GM18517 (cell line): ENCODE measurements around the gene SLC35E4.
"Not testable (repeated sequence)": the region's sequence is repeated elsewhere in the genome, so short reads cannot be mapped to it uniquely, and the experiment has no call there.

Source experiments
- ATAC-seq: cut with Tn5 transposase; IDR thresholded peaks from one replicate; pipeline ENCODE4 v1.9.1; 2021; ENCODE audit warnings: mild to moderate bottlenecking, moderate library complexity; ENCODE audit not compliant: unreplicated experiment

The SLC35E4 gene

DNA sequence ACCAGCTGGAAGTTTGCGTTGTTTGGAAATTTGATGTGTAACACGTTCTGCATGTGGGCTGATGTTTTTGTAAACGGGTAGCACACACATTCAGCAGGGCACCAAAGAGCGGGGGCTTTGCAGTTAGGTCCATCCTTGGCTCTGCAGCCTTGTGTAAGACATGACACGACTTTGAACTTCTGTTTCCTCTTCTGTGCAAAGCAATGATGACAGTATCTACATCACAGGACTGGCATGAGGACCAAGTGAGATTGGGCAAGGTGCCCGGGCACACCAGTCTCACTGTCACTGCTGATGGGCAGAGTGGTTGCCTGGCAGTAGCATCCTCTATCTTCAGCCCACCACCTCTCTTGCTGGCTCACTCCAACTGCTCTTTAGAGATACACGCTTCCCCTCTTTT lies 25.3 kb upstream of the SLC35E4 start:
- no peak for ATAC-seq

DNA sequence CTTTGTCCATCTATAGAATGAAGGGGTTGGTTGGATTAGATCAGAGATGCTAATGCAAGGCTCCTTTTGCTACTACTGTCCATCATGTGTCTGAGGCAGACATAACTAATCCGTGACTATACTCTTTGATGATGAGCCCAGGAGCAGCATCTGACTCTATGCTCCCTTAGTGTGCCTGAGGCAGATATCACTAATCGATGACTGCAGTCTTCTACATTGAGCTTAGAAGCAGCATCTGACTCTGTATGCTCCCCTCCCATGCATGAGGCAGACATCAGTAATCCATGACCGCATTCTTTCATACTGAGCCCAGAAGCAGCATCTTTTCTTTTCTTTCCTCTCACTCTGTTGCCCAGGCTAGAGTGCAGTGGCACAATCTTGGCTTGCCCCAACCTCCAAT lies 24.4 kb upstream of the SLC35E4 start:
- ATAC-seq: no peak

DNA sequence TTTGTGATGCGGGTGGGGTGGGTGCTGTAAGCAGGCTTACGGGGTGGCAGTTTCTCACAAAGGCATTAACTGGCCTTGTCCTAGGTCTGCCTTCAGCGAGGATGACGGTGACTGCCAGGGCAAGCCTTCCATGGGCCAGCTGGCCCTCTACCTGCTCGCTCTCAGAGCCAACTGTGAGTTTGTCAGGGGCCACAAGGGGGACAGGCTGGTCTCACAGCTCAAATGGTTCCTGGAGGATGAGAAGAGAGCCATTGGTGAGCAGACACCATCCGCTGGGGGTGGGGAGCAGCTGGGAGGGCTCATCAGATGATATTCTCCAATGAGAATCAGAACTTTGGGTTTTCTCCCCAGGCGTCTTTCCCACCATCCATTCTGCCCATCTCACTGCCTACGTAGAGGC lies 22.8 kb upstream of the SLC35E4 start:
- ATAC-seq: no peak

DNA sequence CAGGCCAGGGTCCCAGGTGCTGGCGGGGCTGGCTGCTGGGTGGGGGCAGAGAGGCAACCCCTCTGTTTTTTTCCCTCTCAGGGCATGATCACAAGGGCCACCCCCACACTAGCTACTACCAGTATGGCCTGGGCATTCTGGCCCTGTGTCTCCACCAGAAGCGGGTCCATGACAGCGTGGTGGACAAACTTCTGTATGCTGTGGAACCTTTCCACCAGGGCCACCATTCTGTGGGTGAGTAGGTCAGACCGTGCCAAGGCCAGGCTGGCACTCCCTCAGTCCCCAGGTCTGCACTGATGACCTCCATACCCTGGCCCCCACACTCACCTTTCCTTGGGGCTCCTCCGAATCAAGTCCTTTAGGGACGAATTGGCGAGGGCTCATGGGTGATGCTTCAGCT lies 21.3 kb upstream of the SLC35E4 start:
- ATAC-seq: no peak

DNA sequence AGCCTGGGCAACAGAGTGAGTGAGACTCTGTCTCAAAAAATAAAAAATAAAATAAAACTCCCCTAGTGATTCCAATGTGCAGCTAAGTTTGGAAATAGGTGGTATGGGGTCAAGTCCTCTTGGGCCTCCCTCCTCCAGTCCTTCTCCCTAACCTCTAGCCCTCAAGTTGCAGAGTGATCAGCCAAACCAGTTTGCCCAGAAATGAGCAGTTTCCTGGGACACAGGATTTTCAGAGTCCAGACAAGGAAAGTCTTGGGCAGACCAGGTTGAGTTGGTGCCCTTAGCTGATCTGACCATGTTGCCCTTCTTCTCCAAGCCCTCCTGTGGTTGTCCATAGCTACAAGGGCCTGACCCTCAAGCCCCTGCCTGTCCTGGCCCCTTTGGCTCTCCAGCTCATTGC lies 20.7 kb upstream of the SLC35E4 start:
- no peak for ATAC-seq

DNA sequence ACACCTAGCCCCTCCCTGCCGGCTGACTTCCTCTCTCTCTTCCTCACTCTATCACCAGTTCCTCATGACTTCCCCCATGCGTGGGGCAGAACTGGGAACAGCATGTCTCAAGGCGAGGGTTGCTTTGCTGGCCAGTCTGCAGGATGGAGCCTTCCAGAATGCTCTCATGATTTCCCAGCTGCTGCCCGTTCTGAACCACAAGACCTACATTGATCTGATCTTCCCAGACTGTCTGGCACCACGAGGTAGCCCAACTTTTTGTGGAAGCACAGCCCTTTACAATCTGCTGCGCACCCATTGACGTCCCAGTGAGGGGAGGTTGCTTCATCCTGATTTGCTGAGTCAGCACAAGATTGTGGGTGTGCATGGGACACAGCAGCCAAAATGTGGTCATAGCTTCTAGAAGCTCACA lies 20.0 kb upstream of the SLC35E4 start:
- ATAC-seq: no peak

DNA sequence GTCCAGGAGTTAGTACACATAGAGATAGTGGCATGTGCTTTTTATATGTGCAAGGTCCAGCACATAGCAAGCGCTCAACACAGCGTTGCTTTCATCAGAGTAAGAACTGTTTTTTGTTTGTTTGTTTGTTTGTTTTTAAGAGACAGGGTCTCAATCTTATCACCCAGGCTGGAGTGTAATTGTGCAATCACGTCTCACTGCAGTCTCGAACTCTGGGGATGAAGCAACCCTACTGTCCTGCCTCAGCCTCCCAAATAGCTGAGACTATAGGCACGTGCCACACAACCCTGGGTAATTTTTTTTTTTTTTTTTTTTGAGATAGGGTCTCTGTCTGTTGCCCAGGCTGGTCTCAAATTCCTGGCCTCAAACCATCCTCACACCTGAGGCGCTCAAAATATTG lies 17.8 kb upstream of the SLC35E4 start:
- no peak for ATAC-seq

DNA sequence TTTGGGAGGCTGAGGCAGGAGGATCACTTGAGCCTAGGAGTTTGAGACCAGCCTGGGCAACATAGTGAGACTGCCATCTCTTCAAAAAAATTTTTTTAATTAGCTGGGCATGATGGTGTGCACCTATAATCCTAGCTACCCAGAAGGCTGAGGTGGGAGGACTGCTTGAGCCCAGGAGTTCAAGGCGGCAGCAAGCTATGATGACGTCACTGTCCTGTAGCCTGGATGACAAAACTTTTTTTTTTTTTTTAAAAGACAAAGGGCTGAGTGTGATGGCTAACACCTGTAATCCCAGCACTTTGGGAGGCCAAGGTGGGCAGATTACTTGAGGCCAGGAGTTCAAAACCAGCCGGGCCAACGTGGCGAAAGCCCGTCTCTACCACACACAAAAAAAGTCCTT lies 15.7 kb upstream of the SLC35E4 start:
- not testable (repeated sequence) for ATAC-seq

DNA sequence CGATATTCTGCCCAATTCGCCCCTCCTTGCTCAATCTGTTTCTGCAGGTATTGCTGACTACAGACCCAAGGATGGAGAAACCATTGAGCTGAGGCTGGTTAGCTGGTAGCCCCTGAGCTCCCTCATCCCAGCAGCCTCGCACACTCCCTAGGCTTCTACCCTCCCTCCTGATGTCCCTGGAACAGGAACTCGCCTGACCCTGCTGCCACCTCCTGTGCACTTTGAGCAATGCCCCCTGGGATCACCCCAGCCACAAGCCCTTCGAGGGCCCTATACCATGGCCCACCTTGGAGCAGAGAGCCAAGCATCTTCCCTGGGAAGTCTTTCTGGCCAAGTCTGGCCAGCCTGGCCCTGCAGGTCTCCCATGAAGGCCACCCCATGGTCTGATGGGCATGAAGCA lies 9.2 kb upstream of the SLC35E4 start:
- ATAC-seq: no peak

DNA sequence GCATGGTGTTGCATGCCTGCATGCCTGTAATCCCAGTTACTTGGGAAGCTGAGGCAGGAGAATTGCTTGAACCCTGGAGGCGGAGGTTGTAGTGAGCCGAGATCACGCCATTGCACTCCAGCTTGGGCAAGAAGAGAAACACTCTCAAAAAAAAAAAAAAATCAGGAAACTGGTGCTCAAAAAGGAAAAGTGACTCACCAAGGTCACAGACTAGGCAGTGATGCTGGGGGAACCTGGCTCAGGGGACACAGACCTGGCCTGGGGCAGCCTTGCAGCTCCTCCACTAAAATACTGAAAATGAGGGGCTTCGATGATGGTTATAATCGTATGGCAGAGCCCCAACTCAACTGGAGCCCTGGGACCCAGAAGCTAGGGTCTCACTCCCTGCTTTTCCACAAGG lies 8.1 kb upstream of the SLC35E4 start:
- no peak for ATAC-seq

DNA sequence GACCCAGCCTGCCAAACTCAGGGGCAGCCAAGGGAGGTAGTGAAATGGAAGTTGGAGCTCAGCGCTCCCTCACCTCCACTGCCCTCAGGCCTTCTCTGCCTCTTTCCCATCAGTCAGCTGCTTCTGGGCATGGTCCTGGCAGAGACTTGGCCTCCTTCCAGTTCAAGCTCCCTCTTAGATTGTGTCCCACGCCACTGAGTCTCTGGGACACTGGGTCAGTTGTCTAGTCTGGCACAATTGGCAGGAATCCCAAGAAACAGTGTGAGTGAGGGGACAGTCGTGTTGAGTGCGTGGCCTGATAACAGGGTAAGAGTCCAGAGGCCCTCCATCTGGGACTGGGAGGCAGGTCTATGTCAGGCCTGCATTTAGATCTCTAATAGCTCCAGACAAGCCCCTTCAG lies 7.1 kb upstream of the SLC35E4 start:
- no peak for ATAC-seq

DNA sequence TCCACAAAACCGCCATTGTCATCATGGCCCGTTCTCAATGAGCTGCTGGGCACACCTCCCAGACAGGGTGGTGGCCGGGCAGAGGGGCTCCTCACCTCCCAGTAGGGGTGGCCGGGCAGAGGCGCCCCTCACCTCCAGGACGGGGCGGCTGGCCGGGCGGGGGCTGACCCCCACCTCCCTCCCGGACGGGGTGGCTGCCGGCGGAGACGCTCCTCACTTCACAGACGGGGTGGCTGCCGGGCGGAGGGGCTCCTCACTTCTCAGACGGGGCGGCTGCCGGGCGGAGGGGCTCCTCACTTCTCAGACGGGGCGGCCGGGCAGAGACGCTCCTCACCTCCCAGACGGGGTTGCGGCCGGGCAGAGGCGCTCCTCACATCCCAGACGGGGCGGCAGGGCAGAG lies 4.1 kb upstream of the SLC35E4 start:
- ATAC-seq: not testable (repeated sequence)

DNA sequence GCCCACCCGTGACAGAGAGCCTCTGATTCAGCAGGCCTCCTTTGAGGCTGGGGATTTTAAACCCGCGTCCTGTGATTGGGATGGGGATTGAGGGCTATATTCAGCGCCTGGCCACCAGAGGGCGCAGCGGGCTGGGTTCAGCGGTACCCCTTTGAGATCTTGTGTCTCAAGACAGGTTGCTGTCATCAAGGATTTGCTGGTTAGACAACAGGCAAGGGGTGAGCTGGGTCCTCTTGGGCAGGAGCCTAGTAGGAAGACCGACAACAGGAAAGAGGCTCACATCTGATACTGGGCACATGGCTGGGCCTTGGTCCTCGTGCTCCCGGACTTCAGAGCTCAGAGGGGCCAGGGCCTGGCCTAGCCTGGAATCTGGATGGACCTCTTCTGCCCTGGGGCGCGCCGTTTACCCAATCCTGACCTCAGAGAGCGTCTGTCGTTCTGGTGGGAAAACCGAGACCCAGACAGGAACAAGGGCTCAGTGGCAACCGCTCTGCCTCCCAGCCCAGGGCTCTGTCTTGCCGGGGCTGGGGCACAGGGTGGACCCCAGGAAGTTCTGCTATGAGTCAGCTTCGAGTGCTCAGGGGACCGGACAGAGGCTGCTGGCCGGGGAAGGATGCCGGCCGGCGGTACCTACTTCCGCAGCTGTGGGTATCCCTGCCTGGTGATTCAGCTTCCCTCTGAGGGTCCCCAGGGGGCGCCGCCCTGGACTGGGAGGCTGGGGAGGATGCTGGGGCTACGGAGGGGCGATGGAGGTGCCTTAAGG lies 929 bp upstream of the SLC35E4 start:
- ATAC-seq: peak; percentile 68

DNA sequence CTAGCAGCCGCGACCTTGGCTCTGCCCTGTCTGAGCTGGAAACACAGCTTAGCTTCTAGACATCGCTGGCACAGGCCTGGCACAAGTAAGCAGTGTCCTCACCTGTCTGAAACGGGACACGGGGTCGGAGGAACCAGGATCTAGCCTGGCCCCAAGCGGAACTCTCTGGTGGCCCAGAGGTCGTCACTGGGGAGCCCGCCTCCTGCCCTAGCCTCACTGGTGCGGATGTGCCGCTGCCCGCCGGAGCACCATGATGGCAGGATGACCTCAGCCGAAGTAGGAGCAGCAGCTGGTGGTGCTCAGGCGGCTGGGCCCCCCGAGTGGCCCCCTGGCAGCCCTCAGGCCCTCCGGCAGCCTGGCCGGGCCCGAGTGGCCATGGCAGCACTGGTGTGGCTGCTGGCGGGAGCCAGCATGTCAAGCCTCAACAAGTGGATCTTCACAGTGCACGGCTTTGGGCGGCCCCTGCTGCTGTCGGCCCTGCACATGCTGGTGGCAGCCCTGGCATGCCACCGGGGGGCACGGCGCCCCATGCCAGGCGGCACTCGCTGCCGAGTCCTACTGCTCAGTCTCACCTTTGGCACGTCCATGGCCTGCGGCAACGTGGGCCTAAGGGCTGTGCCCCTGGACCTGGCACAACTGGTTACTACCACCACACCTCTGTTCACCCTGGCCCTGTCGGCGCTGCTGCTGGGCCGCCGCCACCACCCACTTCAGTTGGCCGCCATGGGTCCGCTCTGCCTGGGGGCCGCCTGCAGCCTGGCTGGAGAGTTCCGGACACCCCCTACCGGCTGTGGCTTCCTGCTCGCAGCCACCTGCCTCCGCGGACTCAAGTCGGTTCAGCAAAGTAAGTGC lies 871 bp downstream of the SLC35E4 start:
- ATAC-seq: no peak

DNA sequence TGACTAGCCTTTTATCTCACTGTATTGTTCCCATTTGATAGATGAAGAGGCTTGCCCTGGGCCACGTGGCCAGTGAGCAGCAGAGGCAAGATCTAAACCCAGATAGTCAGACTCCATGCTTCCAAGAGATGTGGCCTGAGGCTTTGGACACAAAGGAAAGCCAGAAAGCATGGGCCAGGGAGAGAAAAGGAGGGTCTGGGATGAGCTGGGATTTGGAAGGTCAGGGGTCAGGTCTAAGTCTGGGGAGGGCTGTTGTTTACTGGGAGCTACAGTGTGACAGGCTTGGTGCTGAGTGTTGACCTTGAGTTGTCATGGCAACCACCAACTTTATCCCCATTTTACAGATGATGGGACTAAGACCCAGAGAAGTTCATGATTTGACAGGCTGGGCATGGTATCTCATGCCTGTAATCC lies 2.1 kb downstream of the SLC35E4 start:
- no peak for ATAC-seq

DNA sequence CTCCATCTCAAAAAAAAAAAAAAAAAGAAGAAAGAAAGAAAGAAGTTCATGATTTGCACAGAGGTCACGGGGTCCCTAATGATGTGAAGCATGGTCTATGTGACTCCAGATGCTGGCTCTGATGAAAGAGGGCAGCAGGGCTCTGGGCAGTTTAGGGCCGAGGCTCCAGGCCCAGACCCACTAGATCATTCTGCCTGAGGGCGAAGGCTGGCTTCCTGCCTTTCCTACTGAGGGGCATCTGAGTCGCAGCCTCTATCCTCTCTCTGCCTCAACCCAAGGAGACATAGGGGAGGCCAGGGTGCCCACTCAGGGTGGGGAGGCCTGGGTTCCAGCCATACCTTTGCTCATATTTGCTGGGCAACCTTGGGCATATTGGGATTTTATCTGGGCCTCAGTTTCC lies 4.8 kb downstream of the SLC35E4 start:
- ATAC-seq: no peak

DNA sequence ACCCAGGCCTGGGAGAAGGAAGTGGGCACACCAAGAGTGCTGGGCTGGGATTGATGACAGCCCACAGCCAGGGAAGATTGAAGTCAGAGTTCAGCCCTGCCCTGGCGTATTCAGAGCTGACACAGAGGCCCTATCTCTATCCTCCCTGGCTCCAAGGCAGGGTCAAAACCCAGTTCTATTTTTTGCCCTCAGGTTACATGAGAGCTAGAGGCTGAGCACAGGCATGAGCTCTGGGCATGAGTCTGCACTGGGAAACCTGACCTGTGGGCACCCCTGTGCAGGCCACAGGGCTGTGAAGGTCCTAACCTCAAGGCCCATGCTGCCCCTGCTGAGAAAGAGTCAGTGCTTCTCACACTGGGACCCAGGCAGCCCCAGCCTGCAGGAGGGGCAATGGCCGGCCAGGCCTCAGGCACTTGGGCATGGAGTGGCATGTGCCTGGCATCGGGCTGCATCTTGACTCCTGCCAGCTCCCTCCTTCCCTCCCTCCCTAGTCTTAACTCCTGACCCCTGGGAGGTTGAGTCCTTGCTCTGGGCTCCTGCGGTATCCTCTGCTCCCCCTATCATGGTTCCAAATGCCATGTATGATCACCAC lies 5.4 kb downstream of the SLC35E4 start:
- ATAC-seq: no peak

DNA sequence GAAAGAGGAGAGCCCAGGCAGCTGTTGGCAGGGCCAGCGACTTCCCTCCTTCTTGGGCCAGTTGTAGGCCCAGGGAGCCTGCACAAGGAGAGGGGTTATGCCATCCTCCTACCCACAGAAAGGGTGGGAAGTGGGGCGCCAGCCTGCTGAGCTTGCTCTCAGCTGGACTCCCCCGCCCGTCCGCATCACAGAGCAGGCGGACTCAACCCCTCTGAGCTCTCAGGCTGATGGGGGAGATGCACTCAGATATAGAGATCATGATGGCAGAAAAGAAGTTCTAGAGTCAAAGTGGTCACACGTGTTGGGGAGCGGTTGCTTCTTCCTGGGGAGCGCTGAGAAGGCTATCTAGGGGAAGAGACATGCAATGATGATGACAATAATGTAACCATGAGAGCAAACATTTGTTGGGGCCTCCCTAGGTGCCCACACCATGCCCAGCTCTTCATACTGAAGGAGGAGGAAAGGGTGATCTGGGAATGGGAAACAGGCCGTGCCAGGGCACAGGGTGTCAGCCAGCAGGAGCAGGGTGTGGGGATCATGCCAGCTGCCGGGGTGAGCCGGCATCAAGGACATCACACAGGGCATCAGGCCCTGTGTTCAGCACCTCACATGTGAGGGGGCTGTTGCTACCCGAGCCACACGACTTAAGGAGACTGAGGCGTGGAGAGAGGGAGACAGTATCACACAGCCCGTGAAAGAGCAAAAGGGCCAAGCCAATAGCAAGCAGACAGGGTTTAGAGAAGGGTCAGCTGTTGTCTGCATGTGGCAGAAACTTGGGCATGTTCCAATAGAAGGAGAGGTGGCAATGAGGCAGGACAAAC lies 7.7 kb downstream of the SLC35E4 start:
- no peak for ATAC-seq

DNA sequence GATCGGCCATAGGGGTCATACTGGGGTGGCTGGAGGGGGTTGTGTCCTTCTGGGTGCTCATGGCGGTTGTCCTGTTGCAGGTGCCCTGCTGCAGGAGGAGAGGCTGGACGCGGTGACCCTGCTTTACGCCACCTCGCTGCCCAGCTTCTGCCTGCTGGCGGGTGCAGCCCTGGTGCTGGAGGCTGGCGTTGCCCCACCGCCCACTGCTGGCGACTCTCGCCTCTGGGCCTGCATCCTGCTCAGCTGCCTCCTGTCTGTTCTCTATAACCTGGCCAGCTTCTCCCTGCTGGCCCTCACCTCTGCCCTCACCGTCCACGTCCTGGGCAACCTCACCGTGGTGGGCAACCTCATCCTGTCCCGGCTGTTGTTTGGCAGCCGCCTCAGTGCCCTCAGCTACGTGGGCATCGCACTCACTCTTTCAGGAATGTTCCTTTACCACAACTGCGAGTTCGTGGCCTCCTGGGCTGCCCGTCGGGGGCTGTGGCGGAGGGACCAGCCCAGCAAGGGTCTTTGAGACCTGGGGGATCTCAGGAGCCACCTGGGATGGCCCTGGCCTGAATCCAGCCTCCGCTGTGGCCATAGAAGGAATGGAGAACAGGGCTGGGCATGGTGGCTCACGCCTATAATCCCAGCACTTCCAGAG lies 11.1 kb downstream of the SLC35E4 start:
- no peak for ATAC-seq

DNA sequence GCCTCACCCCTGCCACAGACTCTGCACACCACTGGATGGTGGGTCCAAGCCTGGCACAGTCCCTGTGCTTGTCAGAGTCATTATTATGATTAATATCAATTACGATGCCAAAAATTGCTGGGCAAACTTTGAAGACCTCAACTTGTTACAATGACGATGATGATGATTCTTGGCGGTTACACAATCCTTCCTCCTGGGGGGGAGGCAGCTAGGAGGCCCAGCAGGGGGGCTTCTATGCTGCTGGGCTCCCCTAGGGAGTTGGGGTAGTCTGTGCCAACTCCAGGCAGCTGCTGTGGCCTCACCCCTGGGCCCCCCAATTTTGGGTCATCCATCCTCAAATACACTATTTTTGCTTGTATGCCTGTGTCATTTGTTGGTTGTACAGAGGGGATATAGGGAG lies 12.0 kb downstream of the SLC35E4 start:
- ATAC-seq: no peak

DNA sequence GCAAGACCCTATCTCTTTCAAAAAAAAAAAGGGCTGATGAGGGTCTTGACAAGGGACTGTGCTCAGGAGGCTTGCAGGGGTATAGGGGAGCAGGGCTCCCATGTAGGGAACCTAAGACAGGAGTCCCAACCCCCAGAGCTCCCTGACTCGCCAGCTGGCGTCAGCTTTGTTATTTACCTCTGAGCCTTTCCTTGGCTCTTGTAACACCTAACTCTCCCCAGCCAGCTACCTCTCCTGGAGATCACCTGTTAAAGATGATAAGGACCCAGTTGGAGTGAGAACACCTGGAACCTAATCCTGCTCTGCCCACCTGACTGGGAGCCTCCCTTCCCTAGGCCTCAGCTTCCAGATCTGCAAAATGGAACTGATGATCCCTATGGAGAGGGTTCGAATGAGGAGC lies 13.2 kb downstream of the SLC35E4 start:
- no peak for ATAC-seq
